HEK293 (cell line): ENCODE results near the gene PLPP1.

Experiments used
- CTCF ChIA-PET: fragments of 350-600 bp; formaldehyde crosslinking; extraction: SDS; loops from one replicate; lab custom pipeline; 2021; ENCODE audit warnings: antibody characterized with exemption; lab: Yijun Ruan, JAX
- POLR2A ChIA-PET: fragments of 300-600 bp; formaldehyde crosslinking; extraction: SDS; loops from one replicate; lab custom pipeline; 2020; ENCODE audit warnings: antibody characterized with exemption, inconsistent platforms; lab: Yijun Ruan, JAX
- H3K27ac ChIP-seq: fragments of 200-500 bp; sonication (Bioruptor generic); 2 replicates; pipeline ENCODE4 v1.5.1; 2014; ENCODE audit warnings: low read depth, low read length, control low read depth, inconsistent platforms; ENCODE audit errors: extremely low read depth
- H3K36me3 ChIP-seq, 2 experiments: fragments of 200-500 bp in 1 of 2; sonication (Bioruptor generic) in 1 of 2; 1 replicate in 1 of 2; 2 replicates in 1 of 2; pipeline ENCODE4 v1.5.1; 2014 to 2017; ENCODE audit warnings: inconsistent platforms in 2 of 2, low read length in 2 of 2; ENCODE audit not compliant: control insufficient read depth in 2 of 2, insufficient read depth in 1 of 2
- H3K4me1 ChIP-seq: fragments of 200-500 bp; sonication (Bioruptor generic); 2 replicates; pipeline ENCODE4 v1.5.1; 2014; ENCODE audit warnings: mild to moderate bottlenecking, low read length, inconsistent platforms; ENCODE audit not compliant: control insufficient read depth, insufficient read depth
- H3K4me3 ChIP-seq: 2 replicates; pipeline ENCODE4 v1.5.1; 2011; ENCODE audit warnings: low read depth, mild to moderate bottlenecking, control low read depth, low read length, moderate library complexity
- H3K9me3 ChIP-seq: fragments of 200-500 bp; sonication (Bioruptor generic); 2 replicates; pipeline ENCODE4 v1.5.1; 2014; ENCODE audit warnings: low read depth, low read length, inconsistent platforms; ENCODE audit not compliant: control insufficient read depth, insufficient read depth
- EGR2 ChIP-seq: fragments of 450-650 bp; formaldehyde crosslinking; IDR thresholded peaks from 2 replicates; pipeline ENCODE4 v1.5.1; 2016; ENCODE audit warnings: low read depth, missing biosample characterization, missing genetic modification characterization
- HOXC10 ChIP-seq: sonication (generic); formaldehyde crosslinking; IDR thresholded peaks from 2 replicates; pipeline ENCODE4 v1.8.1; 2023; ENCODE audit warnings: mild to moderate bottlenecking, missing genetic modification reagents
- REPIN1 ChIP-seq: fragments of 450-650 bp; formaldehyde crosslinking; IDR thresholded peaks from 2 replicates; pipeline ENCODE4 v1.5.1; 2017; ENCODE audit warnings: missing biosample characterization, missing genetic modification characterization, low read depth
- SCRT2 ChIP-seq: fragments of 450-650 bp; formaldehyde crosslinking; IDR thresholded peaks from 2 replicates; pipeline ENCODE4 v1.5.1; 2016; ENCODE audit warnings: missing biosample characterization, missing genetic modification characterization
- ZNF10 ChIP-seq: fragments of 450-650 bp; formaldehyde crosslinking; IDR thresholded peaks from 2 replicates; pipeline ENCODE4 v1.5.1; 2017; ENCODE audit warnings: missing biosample characterization, missing genetic modification characterization
- ZNF112 ChIP-seq: fragments of 450-650 bp; formaldehyde crosslinking; IDR thresholded peaks from 2 replicates; pipeline ENCODE4 v1.5.0; 2017; ENCODE audit warnings: missing biosample characterization, missing genetic modification characterization
- ZNF175 ChIP-seq: fragments of 450-650 bp; formaldehyde crosslinking; IDR thresholded peaks from 2 replicates; pipeline ENCODE4 v1.5.1; 2016; ENCODE audit warnings: missing biosample characterization, missing genetic modification characterization
- ZNF184 ChIP-seq: fragments of 450-650 bp; IDR thresholded peaks from 2 replicates; pipeline ENCODE4 v1.5.1; 2018; ENCODE audit warnings: missing biosample characterization, mild to moderate bottlenecking, missing genetic modification characterization
- ZNF211 ChIP-seq: fragments of 450-650 bp; formaldehyde crosslinking; IDR thresholded peaks from 2 replicates; pipeline ENCODE4 v1.5.1; 2016; ENCODE audit warnings: low read depth, missing biosample characterization, missing genetic modification characterization
- ZNF24 ChIP-seq: fragments of 450-650 bp; formaldehyde crosslinking; IDR thresholded peaks from 2 replicates; pipeline ENCODE4 v1.5.1; 2016; ENCODE audit warnings: missing biosample characterization, missing genetic modification characterization
- ZNF335 ChIP-seq: fragments of 450-650 bp; formaldehyde crosslinking; conservative IDR thresholded peaks from 2 replicates; pipeline ENCODE4 v1.5.1; 2016; ENCODE audit warnings: missing biosample characterization, missing genetic modification characterization
- ZNF394 ChIP-seq: fragments of 450-650 bp; formaldehyde crosslinking; IDR thresholded peaks from 2 replicates; pipeline ENCODE4 v1.5.1; 2016; ENCODE audit warnings: missing biosample characterization, missing genetic modification characterization, mild to moderate bottlenecking, moderate library complexity, borderline replicate concordance
- ZNF426 ChIP-seq: fragments of 450-650 bp; formaldehyde crosslinking; IDR thresholded peaks from 2 replicates; pipeline ENCODE4 v1.5.1; 2017; ENCODE audit warnings: missing biosample characterization, missing genetic modification characterization, mild to moderate bottlenecking, inconsistent platforms, moderate library complexity
- ZNF555 ChIP-seq: fragments of 450-650 bp; formaldehyde crosslinking; conservative IDR thresholded peaks from 2 replicates; pipeline ENCODE4 v1.5.1; 2017; ENCODE audit warnings: missing biosample characterization, mild to moderate bottlenecking, missing genetic modification characterization, inconsistent platforms
- ZNF654 ChIP-seq: fragments of 450-650 bp; formaldehyde crosslinking; IDR thresholded peaks from 2 replicates; pipeline ENCODE4 v1.5.1; 2016; ENCODE audit warnings: low read depth, missing biosample characterization, missing genetic modification characterization
- ZNF660 ChIP-seq: fragments of 450-650 bp; IDR thresholded peaks from 2 replicates; pipeline ENCODE4 v1.5.1; 2018; ENCODE audit warnings: missing biosample characterization, mild to moderate bottlenecking, missing genetic modification characterization
- ZNF776 ChIP-seq: fragments of 450-650 bp; formaldehyde crosslinking; IDR thresholded peaks from 2 replicates; pipeline ENCODE4 v1.5.0; 2017; ENCODE audit warnings: missing biosample characterization, missing genetic modification characterization, borderline replicate concordance
- TF ChIP-seq, protein P1 (sequence below): fragments of 450-650 bp; formaldehyde crosslinking; conservative IDR thresholded peaks from 2 replicates; pipeline ENCODE4 v1.5.1; 2016; ENCODE audit warnings: low read depth, missing biosample characterization, missing genetic modification characterization
- TF ChIP-seq, protein P2 (sequence below): fragments of 450-650 bp; formaldehyde crosslinking; IDR thresholded peaks from 2 replicates; pipeline ENCODE4 v1.5.1; 2017; ENCODE audit warnings: missing biosample characterization, missing genetic modification characterization
- TF ChIP-seq, protein P3 (sequence below): fragments of 450-650 bp; formaldehyde crosslinking; IDR thresholded peaks from 2 replicates; pipeline ENCODE4 v1.5.1; 2016; ENCODE audit warnings: missing biosample characterization, missing genetic modification characterization
- TF ChIP-seq, protein P4 (sequence below): fragments of 450-650 bp; formaldehyde crosslinking; IDR thresholded peaks from 2 replicates; pipeline ENCODE4 v1.5.1; 2016; ENCODE audit warnings: missing biosample characterization, missing genetic modification characterization

Gene PLPP1

DNA sequence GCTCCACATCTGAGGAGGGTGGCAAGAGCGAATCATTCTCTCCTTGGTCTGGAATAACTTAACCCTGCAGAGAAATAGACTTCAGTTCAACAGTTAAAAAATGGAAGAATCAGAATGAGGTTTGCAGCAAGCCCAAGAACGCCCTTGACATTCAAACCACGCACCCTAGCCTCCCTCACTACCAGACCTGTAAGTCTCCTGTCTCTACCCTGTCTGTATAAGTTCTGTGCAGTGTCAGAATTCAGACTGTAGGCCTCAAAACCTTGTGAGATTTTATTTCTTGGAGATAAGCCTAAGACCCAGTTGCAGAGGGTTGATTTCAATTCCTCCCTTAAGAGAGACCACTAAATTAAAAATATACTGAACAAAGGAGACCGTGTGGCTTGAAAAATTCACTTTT is 35.8 kb upstream of the PLPP1 start (continued):
- TF ChIP-seq ZNF654 (tag by site-specific recombination) (no peak), SCRT2 (tag by site-specific recombination) (no peak), ZNF555 (no peak)

DNA sequence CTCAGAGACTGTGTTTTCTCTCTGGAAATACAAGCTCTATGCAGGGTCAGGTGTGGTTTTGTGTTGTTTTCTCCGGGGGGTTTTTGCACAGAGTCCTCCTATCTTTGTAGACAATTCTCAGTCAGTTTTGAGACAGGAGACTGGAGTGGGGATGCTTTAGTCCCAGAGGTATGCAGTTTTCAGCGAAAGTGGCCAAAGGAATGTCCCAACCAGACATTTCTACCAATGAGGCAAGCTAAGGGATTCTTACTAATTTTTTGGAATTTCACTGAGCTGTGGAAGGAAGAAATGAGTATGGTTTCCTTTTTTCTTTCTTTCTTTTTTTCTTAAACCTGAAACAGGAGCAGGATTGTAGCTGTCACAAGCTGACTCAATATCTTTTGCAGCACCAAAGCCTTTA is 35.3 kb upstream of the PLPP1 start:
- H3K9me3 ChIP-seq = no peaks in the 10 kb centered on the region
- ChIA-PET POLR2A (interaction anchor here (0.8 kb wide), 1 partner anchor 9 kb away, joined by 4 read pairs; no protein-coding TSS in a partner anchor), CTCF (interaction anchor here (0.7 kb wide), 1 partner anchor 495 kb away, joined by 3 read pairs; no protein-coding TSS in a partner anchor)
- no peaks in the 10 kb centered on the region for H3K36me3 ChIP-seq
- no peak for TF ChIP-seq ZNF175 (tag by site-specific recombination)
- H3K4me1 ChIP-seq = no peaks in the 10 kb centered on the region
- H3K27ac ChIP-seq = no peak overlapping the region
- no peak overlapping the region for H3K4me3 ChIP-seq

DNA sequence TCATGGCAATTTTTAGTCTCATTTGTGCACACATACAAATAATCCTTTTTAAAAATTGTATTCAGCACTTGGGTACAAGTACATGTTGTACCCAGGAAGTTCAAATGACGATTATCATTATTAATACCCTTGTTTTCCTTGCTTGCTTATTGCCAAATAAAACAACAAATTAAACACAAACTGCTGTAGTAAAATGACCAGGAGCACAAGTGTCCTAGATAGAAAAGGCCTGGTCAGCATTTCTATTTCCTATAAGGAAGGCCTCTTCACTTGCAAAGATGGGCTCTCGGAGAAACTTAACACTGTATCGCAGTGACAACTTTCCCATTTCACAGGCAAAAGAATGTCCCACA is 34.7 kb upstream of the PLPP1 start:
- Histone ChIP-seq H3K27ac (no peak overlapping the region), H3K4me1 (no peaks in the 10 kb centered on the region), H3K36me3 (no peaks in the 10 kb centered on the region), H3K9me3 (no peaks in the 10 kb centered on the region), H3K4me3 (no peak overlapping the region)
- TF ChIP-seq, protein P1, sequence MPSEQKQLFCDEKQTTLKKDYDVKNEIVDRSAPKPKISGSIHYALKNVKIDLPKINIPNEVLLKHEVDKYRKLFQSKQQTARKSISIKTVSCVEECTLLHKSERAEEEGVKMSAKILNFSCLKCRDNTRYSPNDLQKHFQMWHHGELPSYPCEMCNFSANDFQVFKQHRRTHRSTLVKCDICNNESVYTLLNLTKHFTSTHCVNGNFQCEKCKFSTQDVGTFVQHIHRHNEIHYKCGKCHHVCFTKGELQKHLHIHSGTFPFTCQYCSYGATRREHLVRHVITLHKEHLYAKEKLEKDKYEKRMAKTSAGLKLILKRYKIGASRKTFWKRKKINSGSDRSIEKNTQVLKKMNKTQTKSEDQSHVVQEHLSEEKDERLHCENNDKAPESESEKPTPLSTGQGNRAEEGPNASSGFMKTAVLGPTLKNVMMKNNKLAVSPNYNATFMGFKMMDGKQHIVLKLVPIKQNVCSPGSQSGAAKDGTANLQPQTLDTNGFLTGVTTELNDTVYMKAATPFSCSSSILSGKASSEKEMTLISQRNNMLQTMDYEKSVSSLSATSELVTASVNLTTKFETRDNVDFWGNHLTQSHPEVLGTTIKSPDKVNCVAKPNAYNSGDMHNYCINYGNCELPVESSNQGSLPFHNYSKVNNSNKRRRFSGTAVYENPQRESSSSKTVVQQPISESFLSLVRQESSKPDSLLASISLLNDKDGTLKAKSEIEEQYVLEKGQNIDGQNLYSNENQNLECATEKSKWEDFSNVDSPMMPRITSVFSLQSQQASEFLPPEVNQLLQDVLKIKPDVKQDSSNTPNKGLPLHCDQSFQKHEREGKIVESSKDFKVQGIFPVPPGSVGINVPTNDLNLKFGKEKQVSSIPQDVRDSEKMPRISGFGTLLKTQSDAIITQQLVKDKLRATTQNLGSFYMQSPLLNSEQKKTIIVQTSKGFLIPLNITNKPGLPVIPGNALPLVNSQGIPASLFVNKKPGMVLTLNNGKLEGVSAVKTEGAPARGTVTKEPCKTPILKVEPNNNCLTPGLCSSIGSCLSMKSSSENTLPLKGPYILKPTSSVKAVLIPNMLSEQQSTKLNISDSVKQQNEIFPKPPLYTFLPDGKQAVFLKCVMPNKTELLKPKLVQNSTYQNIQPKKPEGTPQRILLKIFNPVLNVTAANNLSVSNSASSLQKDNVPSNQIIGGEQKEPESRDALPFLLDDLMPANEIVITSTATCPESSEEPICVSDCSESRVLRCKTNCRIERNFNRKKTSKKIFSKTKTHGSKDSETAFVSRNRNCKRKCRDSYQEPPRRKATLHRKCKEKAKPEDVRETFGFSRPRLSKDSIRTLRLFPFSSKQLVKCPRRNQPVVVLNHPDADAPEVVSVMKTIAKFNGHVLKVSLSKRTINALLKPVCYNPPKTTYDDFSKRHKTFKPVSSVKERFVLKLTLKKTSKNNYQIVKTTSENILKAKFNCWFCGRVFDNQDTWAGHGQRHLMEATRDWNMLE = no peak
- TF ChIP-seq, protein P2, sequence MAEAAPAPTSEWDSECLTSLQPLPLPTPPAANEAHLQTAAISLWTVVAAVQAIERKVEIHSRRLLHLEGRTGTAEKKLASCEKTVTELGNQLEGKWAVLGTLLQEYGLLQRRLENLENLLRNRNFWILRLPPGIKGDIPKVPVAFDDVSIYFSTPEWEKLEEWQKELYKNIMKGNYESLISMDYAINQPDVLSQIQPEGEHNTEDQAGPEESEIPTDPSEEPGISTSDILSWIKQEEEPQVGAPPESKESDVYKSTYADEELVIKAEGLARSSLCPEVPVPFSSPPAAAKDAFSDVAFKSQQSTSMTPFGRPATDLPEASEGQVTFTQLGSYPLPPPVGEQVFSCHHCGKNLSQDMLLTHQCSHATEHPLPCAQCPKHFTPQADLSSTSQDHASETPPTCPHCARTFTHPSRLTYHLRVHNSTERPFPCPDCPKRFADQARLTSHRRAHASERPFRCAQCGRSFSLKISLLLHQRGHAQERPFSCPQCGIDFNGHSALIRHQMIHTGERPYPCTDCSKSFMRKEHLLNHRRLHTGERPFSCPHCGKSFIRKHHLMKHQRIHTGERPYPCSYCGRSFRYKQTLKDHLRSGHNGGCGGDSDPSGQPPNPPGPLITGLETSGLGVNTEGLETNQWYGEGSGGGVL (tag by site-specific recombination) = no peak
- no peak for TF ChIP-seq ZNF335 (tag by site-specific recombination)
- TF ChIP-seq, protein P3, sequence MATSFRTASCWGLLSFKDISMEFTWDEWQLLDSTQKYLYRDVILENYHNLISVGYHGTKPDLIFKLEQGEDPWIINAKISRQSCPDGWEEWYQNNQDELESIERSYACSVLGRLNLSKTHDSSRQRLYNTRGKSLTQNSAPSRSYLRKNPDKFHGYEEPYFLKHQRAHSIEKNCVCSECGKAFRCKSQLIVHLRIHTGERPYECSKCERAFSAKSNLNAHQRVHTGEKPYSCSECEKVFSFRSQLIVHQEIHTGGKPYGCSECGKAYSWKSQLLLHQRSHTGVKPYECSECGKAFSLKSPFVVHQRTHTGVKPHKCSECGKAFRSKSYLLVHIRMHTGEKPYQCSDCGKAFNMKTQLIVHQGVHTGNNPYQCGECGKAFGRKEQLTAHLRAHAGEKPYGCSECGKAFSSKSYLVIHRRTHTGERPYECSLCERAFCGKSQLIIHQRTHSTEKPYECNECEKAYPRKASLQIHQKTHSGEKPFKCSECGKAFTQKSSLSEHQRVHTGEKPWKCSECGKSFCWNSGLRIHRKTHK (tag by site-specific recombination) = no peak
- no peak for TF ChIP-seq ZNF24 (tag by site-specific recombination)
- TF ChIP-seq ZNF211 = no peak
- TF ChIP-seq ZNF776 (tag by site-specific recombination) = no peak
- TF ChIP-seq, protein P4, sequence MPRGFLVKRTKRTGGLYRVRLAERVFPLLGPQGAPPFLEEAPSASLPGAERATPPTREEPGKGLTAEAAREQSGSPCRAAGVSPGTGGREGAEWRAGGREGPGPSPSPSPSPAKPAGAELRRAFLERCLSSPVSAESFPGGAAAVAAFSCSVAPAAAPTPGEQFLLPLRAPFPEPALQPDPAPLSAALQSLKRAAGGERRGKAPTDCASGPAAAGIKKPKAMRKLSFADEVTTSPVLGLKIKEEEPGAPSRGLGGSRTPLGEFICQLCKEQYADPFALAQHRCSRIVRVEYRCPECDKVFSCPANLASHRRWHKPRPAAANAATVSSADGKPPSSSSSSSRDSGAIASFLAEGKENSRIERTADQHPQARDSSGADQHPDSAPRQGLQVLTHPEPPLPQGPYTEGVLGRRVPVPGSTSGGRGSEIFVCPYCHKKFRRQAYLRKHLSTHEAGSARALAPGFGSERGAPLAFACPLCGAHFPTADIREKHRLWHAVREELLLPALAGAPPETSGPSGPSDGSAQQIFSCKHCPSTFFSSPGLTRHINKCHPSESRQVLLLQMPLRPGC = no peak
- no peak for TF ChIP-seq ZNF10 (tag by site-specific recombination)
- no peak for TF ChIP-seq ZNF184 (tag by site-specific recombination)
- TF ChIP-seq REPIN1 (tag by site-specific recombination) = no peak
- no peak for TF ChIP-seq ZNF394
- TF ChIP-seq EGR2 (tag by site-specific recombination) = no peak
- TF ChIP-seq HOXC10 (CRISPR knock-in tag) = no peak
- no peak for TF ChIP-seq ZNF112 (tag by site-specific recombination)
- no peak for TF ChIP-seq ZNF426 (tag by site-specific recombination)
- TF ChIP-seq ZNF660 (tag by site-specific recombination) = no peak
- ChIA-PET CTCF (interaction anchor here (0.6 kb wide), 1 partner anchor 53 kb away, joined by 3 read pairs; no protein-coding TSS in a partner anchor), POLR2A (interaction anchor here (0.8 kb wide), 1 partner anchor 9 kb away, joined by 4 read pairs; no protein-coding TSS in a partner anchor)
